UCSD-AML1 (cell line): ENCODE data around the gene KRTAP1-1.
"Not testable (repeated sequence)": the region's sequence is repeated elsewhere in the genome, so short reads cannot be mapped to it uniquely, and the experiment has no call there.

Experiments used
- DNase-seq: peaks from one replicate; lab custom pipeline; 2025; ENCODE audit not compliant: unreplicated experiment; lab: John Stamatoyannopoulos, UW

Gene KRTAP1-1

DNA sequence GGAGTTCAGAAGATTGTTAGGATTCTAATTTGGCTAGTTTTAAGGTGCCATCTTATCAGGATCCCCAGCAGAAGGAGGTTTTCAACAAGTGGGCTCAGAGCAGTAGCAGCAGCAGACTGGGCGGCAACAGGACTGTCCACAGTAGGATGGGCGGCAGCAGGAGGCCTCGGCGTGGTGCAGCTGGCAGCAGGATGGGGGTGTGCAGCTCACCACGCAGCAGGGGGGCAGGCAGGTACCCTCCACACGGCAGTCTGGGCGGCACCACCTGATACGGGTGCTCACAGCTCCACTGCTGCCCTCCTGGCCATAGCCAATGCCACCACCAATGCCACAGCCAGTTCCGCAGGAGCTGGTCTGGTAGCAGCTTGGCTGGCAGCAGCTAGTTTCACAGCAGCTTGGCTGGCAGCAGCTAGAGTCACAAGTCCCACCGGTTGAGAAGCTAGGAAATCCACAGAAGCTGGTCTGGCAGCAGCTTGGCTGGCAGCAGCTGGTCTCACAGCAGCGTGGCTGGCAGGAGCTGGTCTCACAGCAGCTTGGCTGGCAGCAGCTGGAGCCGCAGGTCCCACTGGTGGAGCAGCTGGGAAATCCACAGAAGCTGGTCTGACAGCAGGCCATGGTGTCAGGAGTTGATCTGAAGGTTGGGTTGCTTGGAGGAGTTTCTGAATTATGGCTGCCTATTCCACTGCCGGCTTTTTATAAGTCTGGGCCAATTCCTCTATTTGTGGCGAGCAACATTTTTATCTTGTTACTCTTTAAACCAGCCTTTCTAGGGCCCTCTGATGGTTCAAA lies at the start of gene KRTAP1-1:
Gene KRTAP1-1, minus strand, starts transcription at position 668 of the 789 bp plus-strand sequence. Its CDS starts 53 bp downstream, at position 615.
- not testable (repeated sequence) for DNase-seq

DNA sequence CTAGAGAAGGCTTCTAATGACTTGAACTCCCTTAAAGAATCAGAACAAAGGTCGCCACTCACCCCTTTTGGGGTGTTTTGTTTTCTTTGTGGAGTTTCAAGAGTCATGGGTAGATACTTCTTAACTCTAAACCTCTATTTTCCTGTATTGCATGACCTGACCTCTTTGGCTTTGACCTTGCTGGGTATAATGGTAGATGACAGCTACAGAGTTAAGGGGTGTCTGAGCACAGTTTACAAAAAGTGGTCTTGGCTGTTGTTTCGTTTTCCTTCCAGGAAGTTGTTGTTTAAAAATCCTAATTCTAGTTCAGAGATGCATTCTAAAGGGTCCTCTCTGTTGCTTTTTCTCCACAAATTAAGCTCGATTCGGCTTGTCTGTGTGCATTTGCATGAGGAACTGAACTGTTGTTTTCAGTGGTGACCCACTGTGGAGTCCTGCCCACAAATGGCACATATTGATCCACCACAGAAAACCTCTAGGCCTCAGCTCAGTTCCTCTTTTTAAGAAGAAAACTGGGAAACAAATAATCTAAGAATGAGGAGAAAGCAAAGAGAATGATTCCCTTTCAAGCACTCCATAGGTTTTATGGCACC lies 47.6 kb upstream of the KRTAP1-1 start:
- DNase-seq, result not testable (repeated sequence)

- not testable (repeated sequence) for DNase-seq
Measured at GRCh38 chr17:41084100-41084856, 43.0 kb upstream of the KRTAP1-1 start, which contains the start of gene KRTAP4-7. KRTAP4-7 (plus strand) TSS chr17:41084150; CDS start chr17:41084207, 57 bp downstream.

GRCh38 chr17:41083427-41083826 lies 42.2 kb upstream of the KRTAP1-1 start:
- DNase-seq, result not testable (repeated sequence)

DNA sequence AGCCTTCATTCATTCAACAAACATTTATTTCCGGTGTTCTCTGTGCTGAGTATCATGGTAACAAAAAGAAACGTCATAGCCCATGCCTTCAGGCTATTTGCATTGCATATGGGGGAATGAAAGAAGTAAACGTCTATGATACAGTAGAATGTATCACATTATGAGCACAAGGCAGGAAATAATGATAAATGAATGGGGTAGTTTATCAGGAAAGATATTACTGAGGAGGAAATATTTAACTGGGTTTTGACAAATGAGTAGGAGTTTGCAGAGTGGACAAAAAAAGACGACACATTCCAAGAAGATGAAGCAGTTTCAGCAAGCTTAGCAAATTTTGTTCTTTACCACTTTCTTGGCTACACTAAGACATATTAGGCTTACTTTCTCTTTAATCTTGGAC lies 41.4 kb upstream of the KRTAP1-1 start:
- no peak for DNase-seq

- DNase-seq, result no peak
Measured at GRCh38 chr17:41076788-41077187, 35.5 kb upstream of the KRTAP1-1 start.

DNA sequence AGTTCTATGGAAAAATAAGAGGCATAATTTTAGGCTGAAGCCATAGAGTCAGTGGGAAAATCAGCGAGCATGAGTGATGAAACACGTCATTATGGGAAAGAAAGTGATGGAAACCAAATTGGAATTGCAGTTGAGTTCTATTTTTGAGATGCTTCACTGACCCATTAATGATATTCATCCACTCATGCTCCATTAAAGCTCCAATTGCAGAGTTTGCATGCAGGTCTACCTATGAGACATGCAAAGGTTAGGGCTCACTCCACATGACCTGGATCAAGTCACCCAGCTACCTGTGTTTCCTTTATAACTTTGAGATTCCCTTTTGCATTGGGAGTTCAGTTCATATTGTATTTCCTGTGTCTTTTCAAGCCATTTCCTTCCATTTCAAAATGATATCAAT lies 32.4 kb upstream of the KRTAP1-1 start:
- DNase-seq, result no peak

DNA sequence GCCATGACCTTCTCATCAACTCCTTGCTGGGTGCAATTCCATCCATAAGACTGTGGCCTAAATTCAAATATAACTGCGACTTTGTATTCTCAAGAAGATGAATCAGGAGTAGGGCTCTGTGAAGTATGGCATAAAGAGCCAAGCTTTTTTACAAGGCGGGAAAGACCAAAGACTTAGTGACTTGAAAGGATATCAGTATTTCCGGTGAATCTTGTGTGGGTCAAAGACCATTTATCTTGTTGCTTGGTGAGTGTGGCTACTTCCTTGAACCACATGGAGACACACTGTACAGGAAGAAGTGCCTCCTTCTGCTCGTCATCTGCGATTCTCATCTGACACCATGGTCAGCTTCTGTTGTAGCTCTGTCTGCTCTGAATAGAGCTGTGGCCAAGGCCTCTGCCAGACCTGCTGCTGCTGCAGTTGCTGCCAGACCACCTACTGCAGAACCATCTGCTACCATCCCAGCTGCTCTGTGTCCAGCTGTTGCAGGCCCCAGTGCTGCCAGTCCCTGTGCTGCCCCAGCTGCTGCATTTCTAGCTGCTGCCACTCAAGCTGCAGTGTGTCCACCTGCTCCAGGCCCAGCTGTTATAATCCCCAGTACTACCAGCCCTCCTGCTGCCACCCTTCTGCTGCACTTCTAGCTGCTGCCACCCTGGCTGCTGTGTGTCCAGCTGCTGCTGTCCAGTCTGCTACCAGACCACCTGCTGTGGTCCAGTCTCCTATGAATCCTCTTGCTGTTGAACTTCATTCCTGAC lies 30.5 kb upstream of the KRTAP1-1 start:
- DNase-seq, result no peak

DNA sequence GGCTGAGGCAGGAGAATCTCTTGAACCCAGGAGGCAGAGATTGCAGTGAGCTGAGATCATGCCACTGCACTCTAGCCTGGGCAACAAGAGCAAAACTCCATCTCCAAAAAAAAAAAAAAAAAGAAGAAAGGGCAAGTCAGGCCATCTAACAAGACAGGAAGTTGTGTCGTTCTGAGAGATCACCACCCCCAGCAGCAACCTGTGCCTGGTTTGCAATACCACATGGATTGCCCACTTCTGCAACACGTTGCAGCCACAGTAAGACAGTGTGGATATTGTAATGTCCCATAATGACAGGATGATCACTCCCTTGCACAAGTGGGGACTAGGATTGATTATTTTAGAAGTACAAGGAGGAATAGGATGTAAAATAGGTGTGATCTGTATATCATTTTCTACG lies 27.8 kb upstream of the KRTAP1-1 start:
- no peak for DNase-seq

- DNase-seq, result no peak
Measured at GRCh38 chr17:41067281-41067680, 26.0 kb upstream of the KRTAP1-1 start.

- DNase-seq, result no peak
Measured at GRCh38 chr17:41065829-41066624, 24.8 kb upstream of the KRTAP1-1 start, which contains the start of gene KRTAP2-4. KRTAP2-4 (minus strand) TSS chr17:41065879; CDS start chr17:41065845, 34 bp downstream.

GRCh38 chr17:41065016-41065689 lies 23.9 kb upstream of the KRTAP1-1 start:
- not testable (repeated sequence) for DNase-seq

DNA sequence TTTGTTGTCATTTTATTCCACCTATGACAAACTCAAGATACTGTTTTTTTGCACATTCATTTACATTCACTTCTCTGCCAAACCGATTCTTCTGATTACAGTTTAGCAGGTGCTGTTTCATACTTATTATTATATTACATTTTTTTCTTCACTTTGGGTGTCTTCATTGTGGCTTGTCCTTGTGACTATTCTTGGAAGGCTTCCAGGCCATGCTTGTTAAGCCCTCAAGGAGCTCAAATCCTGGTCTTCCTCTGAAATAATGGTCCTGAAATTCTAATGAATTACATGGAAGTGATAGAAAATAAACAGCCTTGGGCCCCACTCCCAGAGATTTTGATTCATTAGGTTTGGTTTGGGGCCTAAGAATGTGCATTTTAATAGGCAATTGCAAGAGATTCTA lies 23.1 kb upstream of the KRTAP1-1 start:
- no peak for DNase-seq

DNA sequence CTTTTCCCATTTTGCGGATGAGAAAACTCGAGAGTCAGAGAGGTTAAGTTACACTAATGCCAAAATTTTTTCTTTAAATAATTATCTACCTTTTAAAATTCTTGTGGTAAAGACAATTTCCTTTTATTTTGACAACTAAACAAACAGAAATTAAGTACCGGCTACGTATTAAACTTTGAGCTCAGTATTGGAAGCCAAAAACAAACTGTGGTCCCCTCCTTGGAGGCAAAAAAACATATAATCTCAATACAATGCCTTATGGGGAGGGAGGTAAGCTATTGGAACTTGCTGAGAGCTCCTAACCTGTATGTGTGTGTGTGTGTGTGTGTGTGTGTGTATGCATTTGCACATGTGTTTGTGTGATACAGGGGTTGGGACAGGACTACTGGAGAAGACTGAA lies 22.2 kb upstream of the KRTAP1-1 start:
- DNase-seq, result no peak

DNA sequence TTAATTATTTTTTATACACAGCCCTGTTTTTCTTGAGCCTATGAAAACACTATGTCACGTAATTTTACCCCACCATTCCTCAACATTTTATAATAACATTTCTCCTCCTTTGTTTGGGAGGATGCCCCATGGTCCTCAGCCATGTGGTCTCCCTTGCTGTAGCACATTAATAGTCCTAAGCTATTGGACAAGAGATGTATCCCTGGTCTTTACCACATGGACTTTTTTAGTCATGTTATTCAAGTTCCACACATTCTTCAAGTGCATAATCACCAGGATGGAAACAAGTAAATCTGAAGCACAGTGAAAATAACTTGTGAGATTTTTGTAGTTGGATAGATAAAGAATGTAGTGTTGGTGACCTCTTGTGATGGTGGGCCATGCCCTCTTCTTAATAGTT lies 20.7 kb upstream of the KRTAP1-1 start:
- no peak for DNase-seq

- DNase-seq, result no peak
Measured at GRCh38 chr17:41060052-41060604, 18.9 kb upstream of the KRTAP1-1 start, which contains the start of gene KRTAP2-3. KRTAP2-3 (minus strand) TSS chr17:41060114; CDS start chr17:41060050, 64 bp downstream.

GRCh38 chr17:41059276-41060051 lies 18.2 kb upstream of the KRTAP1-1 start:
- DNase-seq, result not testable (repeated sequence)

- no peak for DNase-seq
Measured at GRCh38 chr17:41058741-41059140, 17.5 kb upstream of the KRTAP1-1 start.
